HS-5 (cell line): Measurements from ENCODE around the gene ABL2.
"Not testable (repeated sequence)": the region's sequence is repeated elsewhere in the genome, so short reads cannot be mapped to it uniquely, and the experiment has no call there.

ENCODE experiments used
- DNase-seq: peaks from one replicate; pipeline ENCODE4 v3.0.0-alpha.2; 2012; ENCODE audit warnings: low read depth

ABL2 gene

DNA sequence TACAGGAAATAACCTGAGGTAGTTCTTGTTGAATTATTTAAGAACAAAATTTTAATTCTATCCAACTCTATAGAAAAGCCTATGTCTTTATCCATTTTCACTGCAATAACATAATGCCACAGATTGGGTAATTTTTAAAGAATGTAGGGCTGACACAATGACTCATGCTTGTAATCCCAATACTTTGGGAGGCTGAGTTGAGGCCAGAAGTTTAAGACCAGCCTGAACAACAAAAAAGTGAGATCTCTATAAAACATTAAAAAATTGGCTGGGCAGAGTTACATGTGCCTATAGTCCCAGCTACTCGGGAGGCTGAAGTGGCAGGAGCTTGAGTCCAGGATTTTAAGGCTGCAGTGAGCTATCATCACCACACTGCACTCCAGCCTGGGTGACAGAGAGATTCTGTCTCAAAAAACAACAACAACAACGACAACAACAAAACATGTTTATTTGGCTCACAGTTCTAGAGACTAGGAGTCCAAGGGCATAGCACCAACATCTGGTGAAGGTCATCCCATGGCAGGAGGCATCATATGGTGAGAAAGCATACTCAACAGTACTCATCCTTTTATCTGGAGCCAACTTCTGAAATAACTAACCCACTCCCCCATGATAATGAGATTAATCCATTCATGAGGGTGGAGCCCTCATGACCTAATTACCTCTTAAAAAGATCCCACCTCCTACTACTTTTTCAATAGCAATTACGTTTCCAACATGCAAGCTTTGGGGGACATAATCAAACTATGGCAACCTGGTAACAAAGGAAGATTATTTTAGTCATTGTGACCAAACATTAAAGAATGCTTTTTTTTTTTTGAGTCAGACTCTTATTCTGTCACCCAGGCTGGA is 59.6 kb downstream of the ABL2 start:
- peak; percentile 67 for DNase-seq

DNA sequence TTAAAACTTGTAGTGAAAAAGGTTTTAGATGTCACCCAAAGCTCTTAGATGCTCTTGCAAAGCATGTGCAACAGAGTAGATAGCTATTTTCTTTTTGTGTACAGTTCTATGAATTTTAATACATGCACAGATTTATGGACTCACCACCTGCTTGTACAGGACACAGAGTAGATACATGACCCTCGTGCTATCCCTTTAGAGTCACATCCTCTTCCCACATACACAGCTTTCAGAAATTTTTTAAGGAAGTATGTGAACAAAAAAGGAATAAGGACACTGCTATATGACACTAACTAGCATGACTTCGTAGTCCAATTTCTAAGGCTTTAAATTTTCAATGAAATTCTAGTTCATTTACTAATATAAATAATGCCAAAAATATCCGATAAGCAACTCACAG is 60.9 kb downstream of the ABL2 start:
- no peak for DNase-seq

DNA sequence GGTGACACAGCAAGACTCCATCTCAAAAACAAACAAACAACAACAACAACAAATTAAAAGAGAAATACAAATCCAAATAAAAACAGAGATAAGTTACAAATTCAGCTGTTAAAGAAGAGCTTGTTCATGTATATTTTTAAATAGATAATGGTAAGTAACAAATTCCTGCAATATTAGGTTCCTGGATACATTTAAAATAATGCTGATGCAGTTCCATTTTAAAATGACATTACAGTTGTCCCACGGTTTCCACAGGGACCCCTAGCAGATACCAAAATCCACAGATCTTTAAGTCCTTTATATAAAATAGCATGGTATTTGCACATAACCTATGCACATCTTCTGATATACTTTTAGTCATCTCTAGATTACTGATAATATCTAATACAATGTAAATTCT is 61.5 kb downstream of the ABL2 start:
- DNase-seq = no peak

DNA sequence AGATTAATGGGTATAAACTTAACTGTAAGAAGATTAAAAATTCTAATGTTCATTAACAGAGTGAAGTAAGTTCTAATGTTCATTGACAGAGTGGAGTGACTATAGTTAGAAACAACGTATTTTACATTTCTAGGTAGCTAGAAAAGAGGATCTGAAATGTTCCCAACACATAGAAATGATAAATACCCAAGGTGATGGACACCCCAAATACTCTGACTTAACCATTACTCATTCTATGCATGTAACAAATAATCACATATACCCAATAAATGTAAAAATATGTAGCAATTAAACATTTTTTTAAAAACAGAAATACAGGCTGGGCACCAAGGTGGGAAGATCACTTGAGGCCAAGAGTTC is 62.1 kb downstream of the ABL2 start:
- no peak for DNase-seq

DNA sequence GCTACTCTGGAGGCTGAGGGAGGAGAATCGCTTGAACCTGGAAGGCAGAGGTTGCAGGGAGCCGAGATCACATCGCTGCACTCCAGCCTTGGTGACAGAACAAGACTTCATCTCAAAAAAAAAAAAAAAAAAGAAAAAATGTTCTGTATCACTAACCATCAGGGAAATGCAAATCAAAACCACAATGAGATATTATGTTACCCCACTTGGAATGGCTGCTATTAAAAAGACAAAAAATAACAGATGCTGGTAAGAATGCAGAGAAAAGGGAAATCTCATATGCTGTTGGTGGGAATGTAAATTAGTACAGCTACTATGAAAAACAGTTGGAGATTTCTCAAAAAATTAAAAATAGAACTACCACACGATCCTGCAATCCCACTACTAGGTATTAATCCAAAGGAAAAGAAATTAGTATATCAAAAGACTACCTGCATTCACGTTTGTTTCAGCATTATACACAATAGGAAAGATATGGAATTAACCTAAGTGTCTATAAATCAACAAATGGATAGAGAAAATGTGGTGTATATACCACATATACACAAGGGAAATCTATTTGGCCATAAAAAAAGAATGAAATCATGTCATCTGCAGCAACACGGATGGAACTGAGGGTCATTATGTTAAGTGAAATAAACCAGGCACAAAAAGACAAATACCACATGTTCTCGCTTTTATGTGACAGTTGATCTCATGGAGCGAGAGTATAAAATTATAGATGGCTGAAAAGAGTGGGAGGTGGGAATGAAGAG is 62.6 kb downstream of the ABL2 start:
- DNase-seq = no peak

DNA sequence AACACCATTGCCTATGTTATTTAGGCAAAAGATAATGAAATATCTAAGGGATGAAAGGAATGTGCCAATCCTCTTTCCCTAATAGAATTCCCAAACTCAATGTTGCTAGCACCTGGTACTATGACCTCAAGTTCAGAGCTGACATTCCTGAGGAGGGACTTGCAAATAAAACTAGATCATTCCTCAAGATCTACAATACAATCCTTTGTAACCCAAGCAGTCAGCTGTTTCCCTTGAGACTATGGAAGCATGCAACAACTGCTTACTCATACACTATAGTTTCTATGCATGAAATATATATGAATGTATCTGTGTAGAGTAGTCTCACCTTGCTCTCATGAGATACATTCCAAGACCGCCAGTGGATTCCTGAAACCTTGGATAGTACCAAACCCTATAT is 65.0 kb downstream of the ABL2 start:
- peak; percentile 92 for DNase-seq

DNA sequence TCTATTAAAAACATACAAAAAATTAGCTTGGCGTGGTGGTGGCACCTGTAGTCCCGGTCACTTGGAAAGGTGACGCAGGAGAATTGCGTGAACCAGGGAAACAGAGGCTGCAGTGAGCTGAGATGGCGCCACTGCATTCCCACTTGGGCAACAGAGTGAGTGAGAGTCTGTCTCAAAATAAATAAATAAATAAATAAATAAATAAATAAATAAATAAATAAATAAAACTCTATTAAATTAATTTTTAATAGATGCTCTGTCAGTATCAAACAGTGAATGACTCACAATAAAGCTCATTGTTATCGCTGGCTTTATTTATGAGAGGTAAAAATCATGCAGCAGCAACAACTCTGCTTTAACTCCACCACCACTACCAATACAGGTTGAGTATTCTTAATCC is 72.8 kb downstream of the ABL2 start:
- no peak for DNase-seq

DNA sequence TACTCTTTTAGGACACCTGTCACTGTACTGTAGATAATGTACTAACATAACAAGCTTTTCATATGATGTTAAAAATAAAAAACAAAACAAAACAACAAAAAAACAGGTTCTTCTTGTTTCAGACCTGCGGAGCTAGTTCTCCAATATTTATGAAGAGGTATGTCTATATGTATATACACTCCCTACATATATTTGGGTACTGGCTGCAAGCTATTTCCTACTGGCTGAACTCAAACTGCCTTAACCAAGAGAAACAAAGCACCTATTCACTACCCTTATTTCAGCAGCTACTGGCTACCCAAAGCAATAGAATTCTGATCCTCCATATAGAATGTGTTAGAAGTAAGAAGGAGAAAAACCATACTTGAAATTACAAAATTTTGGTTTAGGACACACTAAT is 73.5 kb downstream of the ABL2 start:
- DNase-seq = no peak

DNA sequence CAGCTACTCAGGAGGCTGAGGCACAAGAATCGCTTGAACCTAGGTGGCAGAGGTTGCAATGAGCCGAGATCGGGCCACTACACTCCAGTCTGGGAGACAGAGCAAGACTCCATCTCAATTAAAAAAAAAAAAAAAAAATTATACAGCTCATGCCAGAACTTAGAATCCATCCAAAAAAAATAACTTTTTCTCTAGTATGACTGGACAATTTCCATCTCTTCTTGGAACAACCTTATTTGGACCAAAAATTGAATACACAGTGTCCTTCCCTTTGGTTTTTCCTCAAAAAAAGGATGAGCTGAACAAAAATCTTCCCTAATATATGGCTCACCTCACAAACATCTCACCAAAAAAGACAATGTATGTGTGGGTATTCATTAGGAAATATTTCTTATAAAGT is 73.9 kb downstream of the ABL2 start:
- DNase-seq = no peak

DNA sequence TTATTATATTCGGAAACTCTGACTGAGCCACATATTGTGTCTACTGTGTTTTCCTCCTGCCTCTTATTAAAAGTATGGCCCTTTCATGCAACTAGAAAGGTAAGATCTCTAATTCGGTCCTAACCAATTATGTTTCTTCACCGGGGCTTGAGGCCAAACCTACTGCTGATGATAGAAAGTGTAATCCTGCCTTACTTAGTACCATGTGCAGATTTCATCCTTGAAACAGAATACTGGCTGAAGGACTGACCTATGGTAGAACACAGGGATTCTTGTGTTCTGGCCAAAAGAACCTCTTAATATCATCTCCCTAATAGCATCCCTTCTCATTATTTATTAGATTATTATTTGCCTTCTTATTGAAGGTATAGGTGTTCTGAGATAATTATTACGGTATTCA is 75.0 kb downstream of the ABL2 start:
- no peak for DNase-seq

DNA sequence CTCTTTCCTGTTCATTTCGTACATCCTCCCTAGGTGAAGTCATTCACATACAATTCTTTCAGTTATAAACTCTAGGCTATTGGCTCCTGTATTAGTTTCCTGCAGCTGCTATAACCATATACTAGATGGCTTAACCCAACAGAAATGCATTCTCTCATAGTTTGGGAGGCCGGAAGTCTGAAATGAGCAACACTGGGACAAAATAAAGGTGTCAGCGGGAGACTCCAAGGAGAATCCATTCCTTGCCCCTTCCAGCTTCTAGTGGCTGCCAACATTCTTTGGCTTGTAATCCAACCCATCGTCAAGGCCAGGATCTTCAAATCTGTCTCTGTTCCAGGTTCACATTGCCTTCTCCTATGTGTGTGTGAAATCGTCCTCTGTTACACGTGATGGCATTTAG is 76.3 kb downstream of the ABL2 start:
- DNase-seq = no peak

DNA sequence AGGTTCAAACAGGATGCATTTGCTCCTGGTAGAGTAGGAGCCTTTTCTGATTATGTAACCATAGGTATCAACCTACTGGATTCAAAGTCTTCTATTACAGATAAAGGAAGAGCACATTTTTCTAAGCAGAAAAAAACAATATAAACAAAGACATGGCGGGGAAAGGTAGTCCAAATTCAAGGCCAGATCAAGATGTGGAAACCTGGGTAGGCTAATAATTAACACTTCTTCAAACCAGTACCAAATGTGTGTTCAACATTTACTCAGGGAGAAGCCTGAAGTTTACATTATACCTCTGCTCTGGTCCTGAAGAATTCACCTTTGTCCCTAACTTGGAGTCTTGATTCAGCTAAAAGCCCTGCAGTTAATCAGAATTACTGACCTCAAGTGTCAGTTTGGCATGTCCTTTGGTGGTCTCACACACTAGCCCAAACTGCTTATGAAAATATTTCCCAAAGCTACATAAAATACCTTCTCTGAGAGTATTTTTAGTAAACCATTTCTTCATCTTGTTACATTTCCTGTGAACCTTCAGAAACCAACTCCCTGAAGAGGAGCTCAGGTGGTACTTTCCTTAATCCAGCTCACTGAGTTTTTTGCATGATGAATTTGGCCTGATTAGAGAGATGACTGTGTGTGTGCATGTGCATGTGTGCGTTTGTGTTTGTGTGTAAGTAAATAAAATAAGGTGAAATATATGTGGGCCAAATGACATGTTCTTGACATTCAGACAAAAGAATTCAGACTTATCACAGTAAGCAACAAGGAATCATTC is 77.4 kb downstream of the ABL2 start:
- DNase-seq = no peak

DNA sequence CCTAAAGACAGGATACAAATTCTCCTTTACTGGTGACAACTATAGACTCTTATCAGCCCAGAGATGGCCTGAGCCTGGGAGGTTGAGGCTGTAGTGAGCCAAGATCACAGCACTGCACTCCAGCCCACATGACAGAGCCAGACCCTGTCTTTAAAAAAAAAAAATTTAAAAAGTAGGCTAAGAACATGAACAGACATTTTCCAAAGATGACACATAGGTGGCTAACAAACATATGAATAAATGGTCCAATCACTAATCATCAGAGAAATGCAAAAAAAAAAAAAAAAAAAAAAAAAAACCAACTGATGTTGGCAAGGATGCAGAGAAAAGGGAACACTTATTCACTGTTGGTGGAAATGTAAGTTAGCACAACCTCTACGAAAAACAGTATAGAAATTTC is 82.6 kb downstream of the ABL2 start:
- DNase-seq = no peak

DNA sequence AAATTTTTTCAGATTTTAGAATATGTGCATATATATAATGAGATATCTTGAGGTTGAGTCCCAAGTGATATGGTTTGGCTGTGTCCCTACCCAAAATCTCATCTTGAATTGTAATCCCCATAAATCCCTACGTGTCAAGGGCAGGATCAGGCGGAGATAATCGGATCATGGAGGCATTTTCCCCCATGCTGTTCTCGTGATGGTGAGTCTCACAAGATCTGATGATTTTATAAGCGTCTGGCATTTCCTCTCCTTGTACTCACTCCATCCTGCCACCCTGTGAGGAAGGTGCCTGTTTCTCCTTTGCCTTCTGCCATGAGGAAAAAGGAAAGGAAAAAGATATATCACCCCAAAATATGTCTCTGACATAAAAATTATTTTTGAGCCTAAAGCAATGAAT is 83.0 kb downstream of the ABL2 start:
- DNase-seq = no peak

DNA sequence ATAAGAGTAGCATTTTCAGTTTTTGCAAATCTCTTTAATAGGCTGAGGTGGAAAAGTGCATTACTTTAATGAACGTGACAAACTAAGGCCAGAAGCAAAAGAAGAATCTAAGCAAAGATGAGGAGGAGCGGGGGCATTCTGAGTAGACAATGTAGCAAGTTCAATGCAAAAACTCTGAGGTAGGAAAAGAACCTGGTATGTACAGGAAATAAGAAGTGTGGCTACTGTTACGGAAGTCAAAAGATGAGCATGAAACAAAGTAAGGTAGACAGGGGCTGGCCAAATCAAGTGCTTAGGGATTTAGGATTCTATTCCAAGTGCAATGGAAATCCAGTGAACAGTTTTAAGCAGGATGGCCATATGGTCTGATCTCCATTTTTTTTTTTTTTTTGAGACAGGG is 84.0 kb downstream of the ABL2 start:
- no peak for DNase-seq

DNA sequence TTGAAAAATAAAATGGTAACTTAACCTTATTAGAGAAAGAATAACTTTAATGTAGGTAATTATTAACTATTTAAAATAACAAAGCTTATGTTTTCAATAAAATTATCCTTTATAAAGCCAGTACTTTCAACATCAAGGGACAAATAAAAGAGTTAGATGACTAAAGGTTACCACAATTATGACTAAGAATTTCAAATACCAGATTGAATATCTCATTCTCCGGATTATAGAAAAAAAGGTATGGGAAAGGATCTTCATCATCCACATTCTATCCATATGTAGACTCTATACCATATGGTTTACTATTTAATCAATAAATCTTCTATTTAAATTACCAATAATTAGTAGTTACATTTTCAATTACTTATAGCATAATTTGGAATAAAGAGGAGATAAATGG is 84.9 kb downstream of the ABL2 start:
- peak; percentile 72 for DNase-seq

DNA sequence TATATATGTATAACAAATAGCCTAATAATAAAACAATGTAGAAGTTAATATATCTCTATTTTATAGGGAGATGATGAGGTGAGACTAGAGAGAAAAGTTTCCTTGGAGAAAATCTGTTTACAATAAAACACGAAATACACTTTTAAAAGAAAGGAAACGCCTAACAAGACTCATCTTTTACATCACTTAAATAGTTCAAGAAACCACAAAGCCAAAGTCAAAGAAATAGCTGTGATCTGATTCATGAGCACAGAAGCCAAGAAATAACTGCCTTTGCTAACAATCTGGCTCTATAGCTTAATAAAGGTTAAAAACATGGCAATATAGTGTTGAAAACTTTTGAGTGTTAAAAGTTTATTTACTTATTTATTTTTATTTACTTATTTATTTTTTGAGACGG is 86.2 kb downstream of the ABL2 start:
- peak; percentile 96 for DNase-seq

DNA sequence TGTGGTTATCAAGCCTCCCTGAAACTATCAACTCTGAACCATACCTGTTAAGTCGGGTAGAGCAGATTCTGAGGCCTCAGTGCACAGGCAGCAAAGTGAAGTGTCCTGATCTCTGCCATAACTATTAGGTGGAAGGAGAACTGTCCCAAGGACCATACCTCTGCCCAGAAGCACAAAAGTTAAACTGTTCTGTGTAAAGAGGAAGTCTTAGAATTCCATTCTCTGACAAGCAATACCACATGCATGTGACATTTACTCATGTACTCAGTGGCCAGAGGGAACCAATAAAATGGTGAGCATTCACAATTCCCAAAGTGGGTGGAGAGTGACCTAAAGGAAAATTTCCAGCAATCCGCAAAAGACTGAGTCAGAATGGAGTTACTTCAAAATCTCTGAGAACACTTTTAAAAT is 86.6 kb downstream of the ABL2 start:
- DNase-seq = peak; percentile 99

DNA sequence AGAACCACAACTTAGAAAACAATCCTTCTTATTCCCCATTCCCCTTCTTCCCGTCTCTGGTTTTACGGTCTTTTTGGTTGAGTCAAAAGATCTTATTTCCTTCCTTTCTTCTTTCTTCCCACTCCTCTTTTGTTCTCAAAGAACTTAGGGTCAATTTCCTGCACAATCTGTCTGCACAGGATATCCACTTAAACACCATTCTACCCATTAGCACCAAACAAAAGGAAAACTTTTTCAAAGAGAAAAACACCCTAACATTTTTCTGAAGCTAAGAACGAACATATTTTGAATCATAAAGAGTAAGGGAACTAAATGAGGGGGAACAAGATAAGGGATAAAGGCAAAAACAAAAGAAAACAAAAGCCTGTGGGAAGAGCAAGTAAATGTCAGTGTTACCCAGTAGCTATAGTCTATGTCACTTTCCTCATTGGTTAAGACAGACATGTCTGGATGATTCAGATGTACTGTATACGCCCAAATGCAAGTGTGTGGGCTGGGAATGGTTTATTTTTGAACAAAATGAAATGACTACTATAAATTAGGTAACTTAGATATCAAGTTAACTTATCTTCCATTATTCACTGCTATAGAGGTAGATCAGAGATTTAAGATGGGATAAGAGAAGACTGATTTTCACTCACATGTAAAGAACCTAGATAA is 87.8 kb downstream of the ABL2 start:
- no peak for DNase-seq

DNA sequence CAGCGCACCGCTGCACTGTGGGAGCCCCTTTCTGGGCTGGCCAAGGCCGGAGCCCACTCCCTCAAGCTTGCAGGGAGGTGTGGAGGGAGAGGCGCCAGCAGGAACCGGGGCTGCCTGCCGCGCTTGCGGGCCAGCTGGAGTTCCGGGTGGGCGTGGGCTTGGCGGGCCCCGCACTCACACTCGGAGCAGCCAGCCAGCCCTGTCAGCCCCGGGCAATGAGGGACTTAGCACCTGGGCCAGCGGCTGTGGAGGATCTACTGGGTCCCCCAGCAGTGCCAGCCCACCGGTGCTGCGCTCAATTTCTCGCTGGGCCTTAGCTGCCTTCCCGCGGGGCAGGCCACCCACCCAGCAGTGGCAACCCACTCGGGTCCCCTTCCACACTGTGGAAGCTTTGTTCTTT is 90.7 kb downstream of the ABL2 start:
- DNase-seq = not testable (repeated sequence)

DNA sequence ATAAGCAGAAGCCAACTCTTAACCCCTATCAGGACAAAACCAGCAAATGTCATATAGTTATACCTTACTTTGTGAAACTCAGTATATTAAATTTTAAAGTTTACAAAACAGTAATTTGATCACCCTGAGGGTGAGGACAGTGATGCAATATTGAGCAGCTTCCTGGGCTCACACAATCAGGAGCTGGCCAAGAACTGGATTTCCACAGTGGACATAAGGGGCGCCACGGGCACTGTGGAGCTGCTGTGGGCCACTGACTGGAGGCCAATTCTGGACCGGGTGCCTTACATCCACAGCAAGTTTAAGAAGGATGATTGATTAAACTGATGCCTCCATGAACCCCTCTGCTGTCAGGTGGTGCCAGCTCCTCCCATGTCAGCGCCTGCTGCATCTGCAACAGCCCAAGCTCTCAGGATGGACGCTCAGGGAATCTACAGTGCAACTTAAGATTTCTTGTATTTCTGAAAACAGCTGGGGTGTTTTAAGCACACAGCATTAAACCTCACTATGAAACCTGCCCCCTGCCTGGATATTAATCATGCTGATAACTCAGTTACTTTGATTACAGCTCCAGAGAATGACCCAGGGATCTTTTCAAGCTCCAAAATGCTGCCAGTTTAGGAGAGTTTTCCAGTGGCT is 91.7 kb downstream of the ABL2 start:
- DNase-seq = no peak

DNA sequence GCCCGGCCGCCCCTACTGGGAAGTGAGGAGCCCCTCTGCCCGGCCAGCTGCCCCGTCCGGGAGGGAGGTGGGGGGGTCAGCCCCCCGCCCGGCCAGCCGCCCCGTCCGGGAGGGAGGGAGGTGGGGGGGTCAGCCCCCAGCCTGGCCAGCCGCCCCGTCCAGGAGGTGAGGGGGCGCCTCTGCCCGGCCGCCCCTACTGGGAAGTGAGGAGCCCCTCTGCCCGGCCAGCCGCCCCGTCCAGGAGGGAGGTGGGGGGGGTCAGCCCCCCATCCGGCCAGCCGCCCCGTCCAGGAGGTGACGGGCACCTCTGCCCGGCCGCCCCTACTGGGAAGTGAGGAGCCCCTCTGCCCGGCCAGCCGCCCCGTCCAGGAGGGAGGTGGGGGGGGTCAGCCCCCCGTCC is 93.8 kb downstream of the ABL2 start:
- DNase-seq = not testable (repeated sequence)
